ENCODE results near the gene RPL37A. TPM values are rescaled to one million over a fixed set of nuclear protein-coding genes. Genes with fewer than 3 reads are reported as not detected.

The RPL37A gene
- total and polyA plus RNA-seq, 4 donors = 494 to 1,757 (median 1,250) TPM

DNA sequence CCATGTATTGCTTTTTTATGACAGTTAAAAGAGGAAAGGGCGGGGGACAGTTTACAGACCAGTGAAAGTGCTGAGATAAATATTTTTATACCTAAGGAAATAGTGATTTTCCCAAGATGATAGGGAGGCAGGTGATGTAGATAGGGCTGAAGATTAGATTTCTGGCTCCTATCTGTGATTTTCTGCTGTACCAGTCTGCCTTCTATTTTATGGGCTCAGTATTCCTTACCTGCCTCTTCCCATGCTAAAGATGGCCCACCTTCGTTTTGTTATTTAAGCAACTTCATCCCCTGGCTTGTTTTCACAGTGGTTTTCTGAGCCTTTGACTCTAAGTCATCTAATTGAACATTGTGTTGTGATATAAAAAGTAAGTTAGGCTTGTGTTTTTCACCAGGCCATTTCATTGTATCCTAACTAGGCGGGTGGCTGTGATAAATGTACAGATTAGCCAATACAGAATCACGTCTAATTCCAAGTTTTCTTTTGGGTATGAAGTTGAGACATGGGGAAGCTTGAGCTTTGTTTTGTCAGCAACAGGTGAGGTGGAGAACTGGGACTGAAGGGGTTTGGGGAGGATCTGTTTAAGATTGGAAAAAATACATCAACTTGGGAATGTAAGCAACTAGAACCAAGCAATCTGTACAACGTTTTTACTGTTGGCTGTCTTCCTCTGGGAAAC, 5.2 kb downstream of the RPL37A start:
- Histone ChIP-seq H3K9me3 (ENCODE audit: control insufficient read depth in 4 of 4, low read length in 3 of 4) (no peaks in the 10 kb centered on the region), H3K27ac (ENCODE audit: low read depth in 1 of 2, low read length in 2 of 2) (no peak overlapping the region), H3K4me1 (ENCODE audit: control insufficient read depth in 4 of 4, insufficient read depth in 4 of 4, low read length in 3 of 4) (peaks cover 1 to 11% (median 9%) of the 10 kb centered on the region in 4 donors), H3K27me3 (ENCODE audit: control insufficient read depth in 4 of 4, insufficient read depth in 4 of 4, low read length in 3 of 4) (no peaks in the 10 kb centered on the region), H3K4me3 (ENCODE audit: low read depth in 1 of 3, low read length in 3 of 3) (no peak overlapping the region), H3K36me3 (ENCODE audit: control insufficient read depth in 4 of 4, insufficient read depth in 3 of 4, low read depth in 1 of 4, low read length in 3 of 4) (peaks cover 5 to 50% (median 39%) of the 10 kb centered on the region in 4 donors), H3K9ac (ENCODE audit: low read depth in 1 of 2, low read length in 2 of 2) (no peak overlapping the region)
- 81% methylated on average over 5 of the region's 5 CpGs for WGBS
- DNase-seq (ENCODE audit: low spot score) = no peak
- TF ChIP-seq EGR1 (IDR thresholded peaks at IDR 0.05; ENCODE audit: low read depth in 2 of 2) (no peak), FOXA1 (IDR thresholded peaks at IDR 0.05) (no peak), SP1 (IDR thresholded peaks at IDR 0.05) (no peak), ATF3 (IDR thresholded peaks at IDR 0.05) (no peak), REST (IDR thresholded peaks at IDR 0.05) (no peak), GABPA (IDR thresholded peaks at IDR 0.05 in 1 of 2, conservative IDR thresholded peaks at IDR 0.05 in 1 of 2) (no peak), HNF4G (IDR thresholded peaks at IDR 0.05) (no peak), HNF4A (conservative IDR thresholded peaks at IDR 0.05) (no peak), MAX (IDR thresholded peaks at IDR 0.05) (no peak), RAD21 (IDR thresholded peaks at IDR 0.05) (no peak), NR2F2 (IDR thresholded peaks at IDR 0.05) (no peak), YY1 (IDR thresholded peaks at IDR 0.05) (no peak), FOXA2 (IDR thresholded peaks at IDR 0.05) (no peak), JUND (IDR thresholded peaks at IDR 0.05) (no peak), TAF1 (conservative IDR thresholded peaks at IDR 0.05) (no peak)
- TF ChIP-seq, protein P1, sequence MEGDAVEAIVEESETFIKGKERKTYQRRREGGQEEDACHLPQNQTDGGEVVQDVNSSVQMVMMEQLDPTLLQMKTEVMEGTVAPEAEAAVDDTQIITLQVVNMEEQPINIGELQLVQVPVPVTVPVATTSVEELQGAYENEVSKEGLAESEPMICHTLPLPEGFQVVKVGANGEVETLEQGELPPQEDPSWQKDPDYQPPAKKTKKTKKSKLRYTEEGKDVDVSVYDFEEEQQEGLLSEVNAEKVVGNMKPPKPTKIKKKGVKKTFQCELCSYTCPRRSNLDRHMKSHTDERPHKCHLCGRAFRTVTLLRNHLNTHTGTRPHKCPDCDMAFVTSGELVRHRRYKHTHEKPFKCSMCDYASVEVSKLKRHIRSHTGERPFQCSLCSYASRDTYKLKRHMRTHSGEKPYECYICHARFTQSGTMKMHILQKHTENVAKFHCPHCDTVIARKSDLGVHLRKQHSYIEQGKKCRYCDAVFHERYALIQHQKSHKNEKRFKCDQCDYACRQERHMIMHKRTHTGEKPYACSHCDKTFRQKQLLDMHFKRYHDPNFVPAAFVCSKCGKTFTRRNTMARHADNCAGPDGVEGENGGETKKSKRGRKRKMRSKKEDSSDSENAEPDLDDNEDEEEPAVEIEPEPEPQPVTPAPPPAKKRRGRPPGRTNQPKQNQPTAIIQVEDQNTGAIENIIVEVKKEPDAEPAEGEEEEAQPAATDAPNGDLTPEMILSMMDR (IDR thresholded peaks at IDR 0.05; ENCODE audit: low read depth, low read length, missing input control) = no peak
- TF ChIP-seq, protein P2, sequence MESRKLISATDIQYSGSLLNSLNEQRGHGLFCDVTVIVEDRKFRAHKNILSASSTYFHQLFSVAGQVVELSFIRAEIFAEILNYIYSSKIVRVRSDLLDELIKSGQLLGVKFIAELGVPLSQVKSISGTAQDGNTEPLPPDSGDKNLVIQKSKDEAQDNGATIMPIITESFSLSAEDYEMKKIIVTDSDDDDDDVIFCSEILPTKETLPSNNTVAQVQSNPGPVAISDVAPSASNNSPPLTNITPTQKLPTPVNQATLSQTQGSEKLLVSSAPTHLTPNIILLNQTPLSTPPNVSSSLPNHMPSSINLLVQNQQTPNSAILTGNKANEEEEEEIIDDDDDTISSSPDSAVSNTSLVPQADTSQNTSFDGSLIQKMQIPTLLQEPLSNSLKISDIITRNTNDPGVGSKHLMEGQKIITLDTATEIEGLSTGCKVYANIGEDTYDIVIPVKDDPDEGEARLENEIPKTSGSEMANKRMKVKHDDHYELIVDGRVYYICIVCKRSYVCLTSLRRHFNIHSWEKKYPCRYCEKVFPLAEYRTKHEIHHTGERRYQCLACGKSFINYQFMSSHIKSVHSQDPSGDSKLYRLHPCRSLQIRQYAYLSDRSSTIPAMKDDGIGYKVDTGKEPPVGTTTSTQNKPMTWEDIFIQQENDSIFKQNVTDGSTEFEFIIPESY (IDR thresholded peaks at IDR 0.05) = no peak

Data from liver (tissue), 9 donors.